HL-60 (cell line): ENCODE measurements around the gene ATRN.

Experiments used
- GABPA ChIP-seq: IDR thresholded peaks from 2 replicates; pipeline ENCODE4 v1.6.1; 2012; ENCODE audit warnings: low read depth
- POLR2AphosphoS5 ChIP-seq: IDR thresholded peaks from 2 replicates; pipeline ENCODE4 v1.6.1; 2012; ENCODE audit warnings: low read depth
- REST ChIP-seq: IDR thresholded peaks from 2 replicates; pipeline ENCODE4 v1.6.1; 2012; ENCODE audit warnings: low read depth; ENCODE audit not compliant: insufficient replicate concordance
- TF ChIP-seq, protein P1 (sequence below): IDR thresholded peaks from one replicate; pipeline ENCODE4 v1.5.1; 2011; ENCODE audit warnings: low read length, control low read depth, inconsistent platforms; ENCODE audit not compliant: insufficient read depth

DNA sequence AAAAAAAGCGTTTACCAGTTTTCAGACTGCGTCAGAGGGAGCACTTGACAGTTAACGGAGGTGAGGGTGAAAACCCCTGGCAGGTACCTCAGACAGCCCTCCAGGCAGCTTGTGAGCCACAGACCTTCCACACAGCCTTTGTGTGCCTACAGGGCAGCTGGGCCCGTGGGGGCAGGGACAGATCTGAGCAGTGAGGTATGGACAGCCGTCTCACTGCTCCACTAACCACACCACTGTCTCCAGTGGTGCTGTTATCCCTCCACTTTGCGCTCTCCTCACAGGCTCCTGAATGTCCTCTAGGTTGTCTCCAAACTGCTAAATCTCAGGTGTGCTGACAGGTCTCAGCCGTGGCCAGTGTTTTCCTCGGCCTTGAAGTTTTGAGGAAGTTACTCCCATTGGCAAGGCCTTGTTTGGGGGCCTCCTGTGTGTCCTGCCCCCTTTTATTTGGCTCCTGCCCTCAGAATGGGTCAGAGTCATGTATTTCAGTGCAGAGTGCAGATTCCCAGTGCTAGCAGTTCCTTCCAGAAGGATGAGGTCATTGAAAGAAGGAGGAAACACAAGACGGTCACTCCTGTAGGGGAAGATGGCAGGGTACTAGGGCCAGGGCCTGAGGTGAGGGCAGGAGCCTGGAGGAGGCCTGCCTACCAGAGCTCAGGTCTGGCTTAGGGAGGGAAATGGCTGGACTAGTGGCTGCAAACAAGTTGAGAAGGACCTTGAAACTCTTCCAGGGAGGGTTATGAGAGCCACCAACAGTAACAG, 180.6 kb downstream of the ATRN start:
- TF ChIP-seq, protein P1, sequence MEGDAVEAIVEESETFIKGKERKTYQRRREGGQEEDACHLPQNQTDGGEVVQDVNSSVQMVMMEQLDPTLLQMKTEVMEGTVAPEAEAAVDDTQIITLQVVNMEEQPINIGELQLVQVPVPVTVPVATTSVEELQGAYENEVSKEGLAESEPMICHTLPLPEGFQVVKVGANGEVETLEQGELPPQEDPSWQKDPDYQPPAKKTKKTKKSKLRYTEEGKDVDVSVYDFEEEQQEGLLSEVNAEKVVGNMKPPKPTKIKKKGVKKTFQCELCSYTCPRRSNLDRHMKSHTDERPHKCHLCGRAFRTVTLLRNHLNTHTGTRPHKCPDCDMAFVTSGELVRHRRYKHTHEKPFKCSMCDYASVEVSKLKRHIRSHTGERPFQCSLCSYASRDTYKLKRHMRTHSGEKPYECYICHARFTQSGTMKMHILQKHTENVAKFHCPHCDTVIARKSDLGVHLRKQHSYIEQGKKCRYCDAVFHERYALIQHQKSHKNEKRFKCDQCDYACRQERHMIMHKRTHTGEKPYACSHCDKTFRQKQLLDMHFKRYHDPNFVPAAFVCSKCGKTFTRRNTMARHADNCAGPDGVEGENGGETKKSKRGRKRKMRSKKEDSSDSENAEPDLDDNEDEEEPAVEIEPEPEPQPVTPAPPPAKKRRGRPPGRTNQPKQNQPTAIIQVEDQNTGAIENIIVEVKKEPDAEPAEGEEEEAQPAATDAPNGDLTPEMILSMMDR, result no peak
- TF ChIP-seq REST (no peak), POLR2AphosphoS5 (no peak), GABPA (no peak)
